ENCODE results near the gene DOCK2.
A peak's percentile ranks its signal among the peaks of the same experiment; 100 is the strongest.
"Not testable (repeated sequence)": the region's sequence is repeated elsewhere in the genome, so short reads cannot be mapped to it uniquely, and the experiment has no call there.

Gene DOCK2

DNA sequence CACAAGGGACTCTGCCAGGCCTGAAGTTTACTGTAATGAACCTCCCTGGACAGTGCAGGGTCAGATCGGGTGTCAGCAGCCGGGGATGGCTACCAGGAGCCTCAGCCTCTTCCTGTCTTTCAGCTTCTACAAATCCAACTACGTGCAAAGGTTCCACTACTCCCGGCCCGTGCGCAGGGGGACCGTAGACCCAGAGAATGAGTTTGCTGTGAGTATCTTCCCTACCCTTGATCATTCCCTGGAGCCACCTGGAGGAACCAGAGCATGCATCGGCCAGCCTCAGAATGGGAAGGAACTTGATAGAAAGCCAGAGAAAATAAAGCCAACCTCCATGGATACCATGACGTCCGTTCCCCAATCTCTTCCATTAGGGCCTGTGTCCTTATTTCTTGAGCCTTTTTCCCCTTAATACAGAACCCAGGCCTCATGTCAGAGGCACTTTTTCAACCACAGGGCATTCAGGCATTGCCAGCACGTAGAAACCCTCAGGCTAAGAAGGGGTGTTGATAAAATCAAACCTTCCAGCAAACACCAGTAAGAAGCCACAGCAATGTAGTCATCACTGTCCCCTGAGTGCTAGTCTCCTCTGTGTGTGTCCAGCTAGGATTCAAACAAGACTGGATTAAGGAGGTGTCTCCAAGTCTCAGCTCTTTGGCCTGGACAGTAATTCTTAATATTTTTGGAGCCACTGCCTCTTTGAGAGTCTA, 419.6 kb downstream of the DOCK2 start:
- DNase-seq (ENCODE audit: low read depth in 3 of 3): no peak

GRCh38 chr5:170057311-170057710, 420.2 kb downstream of the DOCK2 start:
- DNase-seq (ENCODE audit: low read depth in 3 of 3): no peak

GRCh38 chr5:170059221-170059620, 422.1 kb downstream of the DOCK2 start:
- no peak for DNase-seq (ENCODE audit: low read depth in 3 of 3)

DNA sequence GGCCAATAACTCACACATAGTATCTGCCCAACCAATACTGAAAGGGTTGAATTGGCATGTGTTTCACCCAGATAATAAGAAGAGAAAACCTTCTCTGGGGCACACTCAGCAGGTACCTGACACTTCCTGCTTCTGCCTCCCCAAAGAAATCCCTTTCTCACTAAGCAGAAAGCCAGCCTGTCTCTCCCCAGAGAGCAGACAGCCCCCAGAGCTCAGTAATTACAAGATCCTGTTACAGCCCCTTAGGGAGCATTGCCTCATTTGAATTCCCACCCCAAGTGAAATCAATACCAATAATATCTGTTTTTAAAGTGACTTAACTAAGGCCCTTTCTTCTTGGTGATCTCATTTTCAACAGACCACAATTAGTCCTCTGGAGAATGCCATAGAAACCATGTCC, 430.1 kb downstream of the DOCK2 start:
- DNase-seq (ENCODE audit: low read depth in 3 of 3): no peak

DNA sequence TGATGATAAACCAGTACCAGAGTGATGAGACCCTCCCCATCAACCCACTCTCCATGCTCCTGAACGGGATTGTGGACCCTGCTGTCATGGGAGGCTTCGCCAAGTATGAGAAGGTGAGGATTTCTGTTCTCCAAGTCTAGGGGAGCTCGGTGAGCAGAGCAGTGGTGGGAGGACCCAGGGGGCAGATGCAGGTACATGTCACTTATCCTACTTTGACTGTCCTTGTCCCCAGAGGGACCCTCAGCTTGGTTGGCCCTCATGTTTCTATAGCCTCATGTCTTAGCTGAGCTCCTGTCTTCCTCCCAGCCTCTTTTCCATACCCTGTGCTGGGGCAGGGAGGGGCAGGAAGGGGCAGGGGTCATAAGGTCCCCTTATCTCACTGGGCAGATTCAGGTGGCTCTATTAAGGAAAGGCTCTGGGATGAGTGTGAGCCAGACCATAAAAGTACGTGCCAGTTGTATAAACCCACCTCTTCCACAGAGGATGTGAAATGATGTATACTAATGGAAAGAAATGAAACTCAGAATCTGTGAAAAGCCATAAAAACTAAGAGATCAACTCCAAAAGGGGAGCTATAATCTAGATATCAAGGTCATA, 430.6 kb downstream of the DOCK2 start:
- DNase-seq (ENCODE audit: low read depth in 3 of 3): no peak

- no peak for DNase-seq (ENCODE audit: low read depth in 3 of 3)
These were observed 432.4 kb downstream of the DOCK2 start for GRCh38 chr5:170069512-170069911.

DNA sequence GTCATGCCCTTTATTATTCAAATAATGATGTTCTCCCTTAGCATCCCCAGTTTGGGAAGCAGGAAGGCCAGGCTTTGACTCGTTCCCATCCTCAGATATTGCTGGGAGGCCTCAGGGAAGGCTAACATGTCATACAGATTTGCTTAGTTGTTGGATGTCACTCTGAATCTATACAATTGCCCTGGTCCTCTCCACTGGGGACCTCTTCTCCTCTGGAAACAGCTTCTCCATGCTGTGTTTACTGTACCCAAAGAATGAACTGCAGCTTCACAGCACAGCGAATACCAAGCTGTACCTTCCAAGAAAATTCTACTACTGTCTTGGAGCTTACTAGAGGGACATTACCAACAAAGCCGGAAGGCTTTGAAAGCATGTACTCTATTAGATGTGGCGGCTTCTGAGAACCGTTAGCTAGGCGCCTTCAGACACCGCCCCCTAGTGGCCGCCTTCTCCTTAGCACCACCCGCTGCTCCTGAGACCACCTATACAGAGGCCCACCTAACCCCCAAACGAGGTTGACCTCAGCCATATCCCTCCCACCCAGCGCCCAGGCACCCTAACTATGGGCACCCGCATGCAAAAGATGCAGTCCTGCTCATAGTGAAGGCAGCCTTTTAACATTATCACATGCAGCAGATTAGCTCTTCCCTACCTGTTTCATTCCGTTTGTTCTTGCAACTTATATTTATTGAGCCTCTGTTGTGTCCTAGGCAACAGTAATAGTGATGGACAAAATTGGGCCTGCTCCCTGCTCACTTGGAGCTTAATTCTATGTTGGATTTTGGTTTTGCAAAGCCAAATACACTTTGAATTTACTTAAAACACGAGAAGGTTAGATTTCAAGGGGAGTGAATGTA, 433.7 kb downstream of the DOCK2 start:
- peak in 1 of 3 experiments; percentile 4 for DNase-seq (ENCODE audit: low read depth in 3 of 3)

DNA sequence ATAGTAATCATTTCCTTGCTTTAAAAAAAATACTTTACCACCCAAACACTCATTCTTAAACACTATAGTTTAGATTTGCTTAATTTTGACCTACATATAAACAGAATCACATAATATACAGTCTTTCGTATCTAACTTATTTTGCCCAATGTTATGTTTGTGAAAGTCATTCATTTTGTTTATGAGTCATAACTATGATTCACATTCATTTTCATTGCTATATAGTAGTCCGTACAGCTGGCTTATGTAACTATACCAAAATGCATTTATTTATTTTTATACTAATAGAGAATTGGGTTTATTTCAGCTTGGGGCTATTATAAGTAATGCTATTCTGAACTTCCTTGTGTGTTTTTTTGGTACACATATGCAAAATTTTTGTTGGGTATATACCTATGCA, 434.7 kb downstream of the DOCK2 start:
- no peak for DNase-seq (ENCODE audit: low read depth in 3 of 3)

DNA sequence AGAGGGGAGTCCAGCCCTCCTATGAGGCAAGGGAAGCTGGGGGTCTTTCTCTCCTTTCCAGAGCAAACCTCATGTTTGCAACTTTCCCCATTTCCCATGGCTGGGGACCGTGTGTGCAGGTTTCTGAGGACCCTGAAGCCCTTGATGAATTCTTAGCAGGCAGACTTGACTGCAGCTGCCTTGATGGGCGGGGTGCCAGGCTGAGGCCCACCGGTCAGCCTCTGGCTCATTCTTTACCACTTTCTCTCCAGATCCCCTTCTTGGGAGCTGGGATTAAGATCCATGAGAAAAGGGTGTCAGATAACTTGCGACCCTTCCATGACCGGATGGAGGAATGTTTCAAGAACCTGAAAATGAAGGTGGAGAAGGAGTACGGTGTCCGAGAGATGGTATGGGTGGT, 438.6 kb downstream of the DOCK2 start:
- DNase-seq (ENCODE audit: low read depth in 3 of 3): no peak

GRCh38 chr5:170076211-170076610, 439.1 kb downstream of the DOCK2 start:
- no peak for DNase-seq (ENCODE audit: low read depth in 3 of 3)

DNA sequence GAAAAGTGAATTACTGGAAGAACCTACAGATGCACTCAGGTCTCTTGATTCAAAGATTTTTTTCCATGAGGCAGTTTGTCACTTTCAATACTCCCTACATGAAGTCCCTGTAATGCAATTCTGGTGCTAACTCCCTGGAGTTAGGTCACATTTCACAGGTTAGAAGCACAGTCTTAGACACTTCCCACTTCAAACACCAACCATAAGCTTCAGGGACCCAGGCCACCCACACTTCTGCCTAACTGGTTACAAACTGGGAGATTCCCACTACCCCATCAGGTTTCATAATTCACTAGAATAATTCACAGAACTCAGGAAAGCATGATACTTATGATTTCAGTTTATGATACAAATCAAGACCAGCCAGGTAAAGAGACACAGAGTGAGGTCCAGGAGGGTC, 439.7 kb downstream of the DOCK2 start:
- DNase-seq (ENCODE audit: low read depth in 3 of 3): no peak

GRCh38 chr5:170077526-170077925, 440.5 kb downstream of the DOCK2 start:
- no peak for DNase-seq (ENCODE audit: low read depth in 3 of 3)

DNA sequence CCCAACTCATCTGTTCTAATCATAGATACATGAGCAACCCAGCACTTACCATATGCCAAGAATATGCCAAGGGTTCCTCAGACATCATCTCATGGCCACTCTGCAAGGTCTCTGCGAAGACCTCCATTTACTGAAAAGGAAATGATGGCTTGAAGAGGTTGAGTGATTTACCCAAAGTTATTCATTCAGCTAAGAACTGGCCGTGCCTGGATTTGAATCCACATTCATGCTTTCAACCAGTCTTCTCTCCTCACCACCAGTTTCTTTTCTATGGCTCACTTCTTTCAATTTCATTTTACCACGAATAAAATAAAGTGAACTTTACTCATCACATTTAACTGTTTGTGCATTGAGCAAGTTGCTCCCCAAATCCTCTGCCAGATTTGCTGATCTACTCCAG, 441.4 kb downstream of the DOCK2 start:
- DNase-seq (ENCODE audit: low read depth in 3 of 3): no peak

DNA sequence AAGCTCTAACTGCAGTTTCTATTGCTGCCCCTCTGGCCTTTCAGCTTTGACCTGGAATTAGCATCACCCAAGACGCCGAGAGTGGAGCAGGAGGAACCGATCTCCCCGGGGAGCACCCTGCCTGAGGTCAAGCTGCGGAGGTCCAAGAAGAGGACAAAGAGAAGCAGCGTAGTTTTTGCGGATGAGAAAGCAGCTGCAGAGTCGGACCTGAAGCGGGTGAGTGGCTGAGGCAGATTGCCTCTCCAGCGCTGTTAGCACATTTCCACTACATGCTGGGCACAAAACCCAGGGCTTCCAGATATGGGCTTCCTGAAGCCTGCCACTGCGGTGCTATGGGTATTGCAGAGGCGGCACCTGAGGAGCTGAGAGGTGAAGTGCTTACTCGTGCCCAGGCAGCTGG, 441.9 kb downstream of the DOCK2 start:
- DNase-seq (ENCODE audit: low read depth in 3 of 3): no peak

GRCh38 chr5:170080217-170080616, 443.1 kb downstream of the DOCK2 start:
- no peak for DNase-seq (ENCODE audit: low read depth in 3 of 3)

- DNase-seq (ENCODE audit: low read depth in 3 of 3): no peak
These were observed 443.8 kb downstream of the DOCK2 start for GRCh38 chr5:170080786-170081445.

GRCh38 chr5:170081616-170082015, 444.5 kb downstream of the DOCK2 start:
- no peak for DNase-seq (ENCODE audit: low read depth in 3 of 3)

DNA sequence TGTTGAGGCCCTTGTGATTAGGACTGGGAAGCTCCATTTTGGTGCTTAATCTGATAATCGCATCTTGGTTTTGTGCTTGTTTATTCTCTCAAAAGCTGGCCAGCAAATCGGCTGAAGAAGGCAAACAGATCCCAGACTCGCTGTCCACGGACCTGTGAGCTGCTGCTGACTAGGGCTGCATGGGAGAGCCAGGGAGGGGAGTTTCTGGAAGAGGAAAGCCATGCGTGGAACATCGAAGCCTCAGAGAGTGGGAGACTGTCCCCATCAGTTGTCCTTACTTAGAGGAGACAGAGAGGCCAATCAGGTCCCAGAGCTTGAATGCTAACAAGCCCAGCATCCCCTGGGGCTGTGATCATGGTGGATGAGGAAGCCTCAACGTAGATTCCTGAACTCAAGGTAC, 445.6 kb downstream of the DOCK2 start:
- DNase-seq (ENCODE audit: low read depth in 3 of 3): no peak

DNA sequence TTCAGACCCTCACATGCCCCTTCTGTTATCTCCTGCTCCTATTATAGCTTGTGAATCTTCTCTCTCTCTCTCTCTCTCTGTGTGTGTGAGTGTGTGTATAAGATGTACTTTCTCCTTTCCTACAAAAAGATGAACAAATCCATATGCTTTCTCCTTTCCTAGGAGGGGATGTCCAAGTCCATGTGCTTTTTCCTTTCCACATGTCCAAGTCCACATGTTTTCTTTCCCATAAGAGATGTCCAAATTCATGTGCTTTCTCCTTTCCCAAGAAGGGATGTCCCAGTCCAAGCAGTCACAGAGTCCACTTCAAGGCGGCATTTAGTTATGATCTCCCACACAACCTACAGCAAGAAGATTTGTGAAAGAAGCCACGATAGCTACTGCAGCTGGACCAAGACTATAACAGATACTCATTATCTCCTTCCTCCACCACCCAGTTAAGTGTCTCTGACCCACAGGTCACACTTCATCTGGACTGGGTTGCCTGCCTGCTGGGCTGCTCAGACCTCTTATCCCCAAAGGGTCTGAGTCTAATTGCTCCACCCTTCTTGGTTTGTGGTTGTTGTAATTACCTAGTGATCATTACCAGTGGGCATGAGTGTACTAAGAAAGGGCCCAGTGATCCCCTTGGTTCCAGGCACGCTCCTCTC, 450.2 kb downstream of the DOCK2 start:
- no peak for DNase-seq (ENCODE audit: low read depth in 3 of 3)

DNA sequence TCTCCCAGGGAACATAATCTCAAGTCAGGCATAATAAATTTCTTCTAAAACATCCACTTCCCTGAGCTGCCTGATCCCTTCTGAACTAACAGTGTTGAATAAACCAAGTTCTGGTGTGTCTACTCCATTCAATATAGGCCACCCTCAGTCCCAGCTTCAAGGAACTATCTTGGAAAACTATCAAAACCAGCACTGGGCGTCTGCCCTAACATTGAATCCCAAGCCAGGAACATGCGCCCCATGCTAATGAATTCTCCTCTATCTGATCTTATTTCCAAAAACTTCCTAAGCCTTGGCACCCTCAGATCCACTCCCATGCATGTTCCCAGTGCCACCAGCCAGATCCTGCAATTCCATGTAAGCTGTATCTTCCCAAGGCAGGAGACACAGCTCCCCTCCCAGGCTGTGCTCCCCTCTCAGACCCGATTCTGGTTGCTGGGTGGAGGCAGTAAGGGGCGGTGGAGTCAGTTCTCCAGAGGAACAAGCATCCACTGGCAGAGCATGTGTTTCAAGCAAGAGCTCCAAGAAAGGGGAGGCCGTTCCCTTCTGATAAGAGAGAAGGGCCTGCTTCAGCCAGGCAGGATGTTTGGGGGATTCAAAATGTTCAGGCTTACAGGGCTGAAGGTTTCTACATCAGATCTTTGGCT, 455.5 kb downstream of the DOCK2 start:
- DNase-seq (ENCODE audit: low read depth in 3 of 3): no peak

- not testable (repeated sequence) for DNase-seq (ENCODE audit: low read depth in 3 of 3)
These were observed 457.3 kb downstream of the DOCK2 start for GRCh38 chr5:170094329-170094728.

All from stimulated activated CD4-positive, alpha-beta T cell treated with anti-CD3 and anti-CD28 coated beads, TNF-alpha, amount 100 ng/mL, for 4 hours (primary cell).